Endodermal cell (in vitro differentiated cells): ENCODE measurements around the gene ILF2. TPM values are rescaled to one million over a fixed set of nuclear protein-coding genes. Genes with fewer than 3 reads are reported as not detected.

Experiments used
- DNase-seq: peaks from one replicate; pipeline ENCODE4 v3.0.0-alpha.2; 2017
- H3K27ac ChIP-seq: 2 replicates; pipeline ENCODE4 v1.5.1; 2013; ENCODE audit warnings: mild to moderate bottlenecking, low read depth, low read length, moderate library complexity
- H3K27me3 ChIP-seq: 2 replicates; pipeline ENCODE4 v1.6.1; 2013; ENCODE audit warnings: mild to moderate bottlenecking, low read length, moderate library complexity; ENCODE audit not compliant: insufficient read depth, control insufficient read depth, poor library complexity, severe bottlenecking
- H3K36me3 ChIP-seq: 2 replicates; pipeline ENCODE4 v1.7.0; 2013; ENCODE audit warnings: mild to moderate bottlenecking, low read length, moderate library complexity; ENCODE audit not compliant: control insufficient read depth, insufficient read depth
- H3K4me1 ChIP-seq: one replicate; pipeline ENCODE4 v1.7.0; 2013; ENCODE audit warnings: low read length; ENCODE audit not compliant: control insufficient read depth, insufficient read depth
- H3K4me3 ChIP-seq: 2 replicates; pipeline ENCODE4 v1.5.1; 2013; ENCODE audit warnings: mild to moderate bottlenecking, low read length, moderate library complexity
- H3K9ac ChIP-seq: 2 replicates; pipeline ENCODE4 v1.6.1; 2013; ENCODE audit warnings: mild to moderate bottlenecking, low read length, moderate library complexity; ENCODE audit not compliant: poor library complexity, severe bottlenecking; ENCODE audit errors: extremely low read depth
- H3K9me3 ChIP-seq: 2 replicates; pipeline ENCODE4 v1.6.1; 2013; ENCODE audit warnings: mild to moderate bottlenecking, low read length, moderate library complexity; ENCODE audit not compliant: control insufficient read depth
- H3K27ac Mint-ChIP-seq: 2 replicates; pipeline ENCODE4 v1.8.0; 2020; ENCODE audit warnings: mixed read lengths
- H3K27me3 Mint-ChIP-seq: 2 replicates; pipeline ENCODE4 v1.8.0; 2021; ENCODE audit warnings: mild to moderate bottlenecking, mixed read lengths; ENCODE audit not compliant: insufficient read depth
- H3K36me3 Mint-ChIP-seq: 2 replicates; pipeline ENCODE4 v1.8.0; 2020; ENCODE audit warnings: low read depth, mixed read lengths
- H3K4me1 Mint-ChIP-seq: 2 replicates; pipeline ENCODE4 v1.8.0; 2020; ENCODE audit warnings: mixed read lengths
- H3K4me3 Mint-ChIP-seq: 2 replicates; pipeline ENCODE4 v1.8.0; 2020; ENCODE audit warnings: mild to moderate bottlenecking, moderate library complexity, mixed read lengths
- H3K9me3 Mint-ChIP-seq: 2 replicates; pipeline ENCODE4 v1.8.0; 2020; ENCODE audit warnings: mild to moderate bottlenecking, mixed read lengths
- CTCF ChIP-seq: fragments of 200-600 bp; sonication (generic); conservative IDR thresholded peaks from 2 replicates; pipeline ENCODE4 v1.5.0; 2021; ENCODE audit warnings: antibody characterized with exemption, mild to moderate bottlenecking
- WGBS, 2 experiments: methylation state at CpG; one replicate each; pipeline versions ENCODE4 v1.1.5 to v1.1.7; 2013; ENCODE audit warnings: missing lambda C conversion rate in 2 of 2, mixed read lengths in 1 of 2; ENCODE audit not compliant: insufficient coverage in 1 of 2, insufficient read length in 1 of 2; 5-methylcytosine and 5-hydroxymethylcytosine counted together
- total RNA-seq, 2 donors: library from RNA; stranded (reverse); fragmentation: NEBNext Ultra II Directional in 1 of 2; extraction: Animal tissue kit (Norgen Biotek cat#: 25700) in 1 of 2; gene quantifications; 2 replicates in 1 of 2; 3 replicates in 1 of 2; pipeline ENCODE4 v1.2.1, GENCODE V29; 2021

ILF2 gene
- total RNA-seq, 2 donors from 2014 or later: 280 to 315 TPM

- Histone ChIP-seq H3K9ac (no peak overlapping the region), H3K4me3 (peak overlapping the region; percentile 98), H3K27ac (no peak overlapping the region), H3K27me3 (no peaks in the 10 kb centered on the region), H3K4me1 (no peaks in the 10 kb centered on the region), H3K9me3 (peaks cover 7% of the 10 kb centered on the region), H3K36me3 (peaks cover 55% of the 10 kb centered on the region)
- Mint-ChIP-seq H3K36me3 (peaks cover 56% of the 10 kb centered on the region), H3K27me3 (no peaks in the 10 kb centered on the region), H3K4me3 (peak overlapping the region; percentile 98), H3K4me1 (peaks cover 12% of the 10 kb centered on the region), H3K27ac (peak overlapping the region; percentile 58), H3K9me3 (peaks cover 4% of the 10 kb centered on the region)
- DNase-seq: no peak
- no peak for TF ChIP-seq CTCF
- 95 to 100% methylated on average over 3 to 7 of the region's 7 CpGs for WGBS, 2 experiments
Observed at GRCh38 chr1:153635872-153636271, 34.9 kb downstream of the ILF2 start.

- no peaks in the 10 kb centered on the region for H3K27me3 Mint-ChIP-seq
- H3K9ac ChIP-seq: peak within 1 kb of the TSS; percentile 100
- peaks cover 42% of the 10 kb centered on the region for H3K36me3 Mint-ChIP-seq
- peaks cover 37% of the 10 kb centered on the region for H3K36me3 ChIP-seq
- peak within 1 kb of the TSS; percentile 100 for H3K27ac ChIP-seq
- peak within 1 kb of the TSS; percentile 98 for H3K4me3 Mint-ChIP-seq
- peaks cover 16% of the 10 kb centered on the region for H3K4me1 Mint-ChIP-seq
- peaks cover 7% of the 10 kb centered on the region for H3K9me3 ChIP-seq
- no peaks in the 10 kb centered on the region for H3K4me1 ChIP-seq
- H3K27ac Mint-ChIP-seq: peak within 1 kb of the TSS; percentile 100
- peak within 1 kb of the TSS; percentile 98 for H3K4me3 ChIP-seq
- no peaks in the 10 kb centered on the region for H3K27me3 ChIP-seq
- DNase-seq: peak; percentile 99
- peaks cover 4% of the 10 kb centered on the region for H3K9me3 Mint-ChIP-seq
- WGBS, 2 experiments: 2 to 5% methylated on average over 42 to 65 of the region's 65 CpGs
- TF ChIP-seq CTCF: no peak
Observed at GRCh38 chr1:153633754-153634665, 36.8 kb downstream of the ILF2 start, which contains the start of gene CHTOP. TSS of gene CHTOP (plus strand) at chr1:153634066. CDS start at chr1:153636589, 2,523 bp downstream.

- H3K4me1 ChIP-seq: no peaks in the 10 kb centered on the region
- peaks cover 18% of the 10 kb centered on the region for H3K4me1 Mint-ChIP-seq
- no peaks in the 10 kb centered on the region for H3K27me3 Mint-ChIP-seq
- no peak overlapping the region for H3K9ac ChIP-seq
- H3K9me3 Mint-ChIP-seq: peaks cover 4% of the 10 kb centered on the region
- no peak for DNase-seq
- no peak overlapping the region for H3K27ac ChIP-seq
- H3K27me3 ChIP-seq: no peaks in the 10 kb centered on the region
- H3K9me3 ChIP-seq: peaks cover 7% of the 10 kb centered on the region
- peaks cover 29% of the 10 kb centered on the region for H3K36me3 ChIP-seq
- H3K36me3 Mint-ChIP-seq: peaks cover 35% of the 10 kb centered on the region
- peak overlapping the region; percentile 98 for H3K4me3 ChIP-seq
- peak overlapping the region; percentile 98 for H3K4me3 Mint-ChIP-seq
- peak overlapping the region; percentile 100 for H3K27ac Mint-ChIP-seq
- 85 to 90% methylated on average over 10 to 18 of the region's 18 CpGs for WGBS, 2 experiments
- no peak for TF ChIP-seq CTCF
Observed at GRCh38 chr1:153633161-153633753, 37.5 kb downstream of the ILF2 start.
